T follicular helper cell (primary cell): ENCODE measurements around the gene MIPEP.
"Not testable (repeated sequence)": the region's sequence is repeated elsewhere in the genome, so short reads cannot be mapped to it uniquely, and the experiment has no call there.

ENCODE experiments used
- DNase-seq: peaks from one replicate; pipeline ENCODE4 v3.0.0-alpha.2; 2020; ENCODE audit warnings: low read depth

MIPEP gene

GRCh38 chr13:23889615-23890607, 711 bp upstream of the MIPEP start:
- DNase-seq, result no peak

GRCh38 chr13:23884361-23884760, 4.8 kb downstream of the MIPEP start:
- DNase-seq, result not testable (repeated sequence)

- DNase-seq, result no peak
Measured at GRCh38 chr13:23883255-23883654, 5.9 kb downstream of the MIPEP start.

- DNase-seq, result not testable (repeated sequence)
Measured at GRCh38 chr13:23881402-23881800, 7.8 kb downstream of the MIPEP start.

- not testable (repeated sequence) for DNase-seq
Measured at GRCh38 chr13:23880493-23881401, 8.5 kb downstream of the MIPEP start.

- DNase-seq, result no peak
Measured at GRCh38 chr13:23877286-23877685, 11.9 kb downstream of the MIPEP start.

- no peak for DNase-seq
Measured at GRCh38 chr13:23876265-23876664, 12.9 kb downstream of the MIPEP start.

GRCh38 chr13:23871616-23872220, 17.5 kb downstream of the MIPEP start:
- DNase-seq, result no peak

- DNase-seq, result no peak
Measured at GRCh38 chr13:23870356-23871140, 18.7 kb downstream of the MIPEP start.

GRCh38 chr13:23868521-23868920, 20.7 kb downstream of the MIPEP start:
- no peak for DNase-seq

GRCh38 chr13:23867027-23867491, 22.1 kb downstream of the MIPEP start:
- no peak for DNase-seq

- DNase-seq, result no peak
Measured at GRCh38 chr13:23866420-23867026, 22.7 kb downstream of the MIPEP start.

GRCh38 chr13:23865906-23866305, 23.3 kb downstream of the MIPEP start:
- no peak for DNase-seq

- no peak for DNase-seq
Measured at GRCh38 chr13:23865026-23865425, 24.2 kb downstream of the MIPEP start.

GRCh38 chr13:23861310-23861709, 27.9 kb downstream of the MIPEP start:
- DNase-seq, result no peak

GRCh38 chr13:23859904-23860303, 29.3 kb downstream of the MIPEP start:
- no peak for DNase-seq

- DNase-seq, result no peak
Measured at GRCh38 chr13:23859455-23859854, 29.7 kb downstream of the MIPEP start.

GRCh38 chr13:23858546-23858945, 30.7 kb downstream of the MIPEP start:
- DNase-seq, result no peak

- no peak for DNase-seq
Measured at GRCh38 chr13:23856008-23856750, 33.0 kb downstream of the MIPEP start.

- DNase-seq, result no peak
Measured at GRCh38 chr13:23855360-23855759, 33.8 kb downstream of the MIPEP start.
